ENCODE results near the gene FOXN3. TPM values are rescaled to one million over a fixed set of nuclear protein-coding genes. Genes with fewer than 3 reads are reported as not detected.
"Not testable (repeated sequence)": the region's sequence is repeated elsewhere in the genome, so short reads cannot be mapped to it uniquely, and the experiment has no call there.

Gene FOXN3
- polyA plus RNA-seq, 1 donor (not counting 4 experiments of a cell fraction or from before 2014, with no cell fraction given): 10.2 TPM

- no peaks in the 10 kb centered on the region for H4K20me1 ChIP-seq (ENCODE audit: control insufficient read depth, extremely low read depth, insufficient read depth, low read length)
- dilution Hi-C loops (cut with MboI; ENCODE audit: extremely low pct_ligation_motif_present, low sequenced_read_pairs): no loop called here
- H3K9ac ChIP-seq (ENCODE audit: control insufficient read depth, extremely low read depth, insufficient read depth, low read length): no peak overlapping the region
- TF ChIP-seq EZH2 (IDR thresholded peaks at IDR 0.05; ENCODE audit: low read length): no peak
- TF ChIP-seq CTCF (optimal IDR thresholded peaks at IDR 0.05 in 1 of 3, IDR thresholded peaks at IDR 0.05 in 1 of 3, conservative IDR thresholded peaks at IDR 0.05 in 1 of 3; ENCODE audit: extremely low read depth in 1 of 3, insufficient read depth in 2 of 3, low read length in 3 of 3): no peak
- no peaks in the 10 kb centered on the region for H3K9me3 ChIP-seq (ENCODE audit: control insufficient read depth, low read depth, low read length)
- no peak overlapping the region for H3K4me3 ChIP-seq (ENCODE audit: control insufficient read depth in 2 of 3, extremely low read depth in 1 of 3, insufficient read depth in 2 of 3, low read depth in 1 of 3, low read length in 3 of 3)
- H3K79me2 ChIP-seq (ENCODE audit: control insufficient read depth, insufficient read depth, low read length): no peaks in the 10 kb centered on the region
- FAIRE-seq (no peak), DNase-seq (ENCODE audit: low read depth, low spot score) (no peak)
- no peak overlapping the region for H2AFZ ChIP-seq (ENCODE audit: control insufficient read depth, low read length)
- no peak overlapping the region for H3K4me2 ChIP-seq (ENCODE audit: control insufficient read depth, extremely low read depth, insufficient read depth, low read depth, low read length)
- H3K36me3 ChIP-seq (ENCODE audit: control insufficient read depth in 2 of 2, extremely low read depth in 1 of 2, insufficient read depth in 2 of 2, low read length in 2 of 2): no peaks in the 10 kb centered on the region
- H3K9me1 ChIP-seq (ENCODE audit: control insufficient read depth, extremely low read depth, insufficient read depth, low read length): no peaks in the 10 kb centered on the region
- H3K27ac ChIP-seq (ENCODE audit: control insufficient read depth, insufficient read depth, low read length): no peak overlapping the region
- no peaks in the 10 kb centered on the region for H3K4me1 ChIP-seq (ENCODE audit: control insufficient read depth, extremely low read depth, insufficient read depth, low read length)
- no peaks in the 10 kb centered on the region for H3K27me3 ChIP-seq (ENCODE audit: control insufficient read depth, extremely low read depth, insufficient read depth, low read length)
Observed at GRCh38 chr14:89296281-89296745, 120.7 kb downstream of the FOXN3 start.

GRCh38 chr14:89294872-89295271 lies 122.2 kb downstream of the FOXN3 start:
- DNase-seq (ENCODE audit: low read depth, low spot score) (no peak), FAIRE-seq (no peak)
- no peaks in the 10 kb centered on the region for H3K9me1 ChIP-seq (ENCODE audit: control insufficient read depth, extremely low read depth, insufficient read depth, low read length)
- dilution Hi-C loops (cut with MboI; ENCODE audit: extremely low pct_ligation_motif_present, low sequenced_read_pairs): no loop called here
- no peaks in the 10 kb centered on the region for H3K9me3 ChIP-seq (ENCODE audit: control insufficient read depth, low read depth, low read length)
- no peak overlapping the region for H3K4me2 ChIP-seq (ENCODE audit: control insufficient read depth, extremely low read depth, insufficient read depth, low read depth, low read length)
- TF ChIP-seq EZH2 (IDR thresholded peaks at IDR 0.05; ENCODE audit: low read length) (no peak), CTCF (optimal IDR thresholded peaks at IDR 0.05 in 1 of 3, IDR thresholded peaks at IDR 0.05 in 1 of 3, conservative IDR thresholded peaks at IDR 0.05 in 1 of 3; ENCODE audit: extremely low read depth in 1 of 3, insufficient read depth in 2 of 3, low read length in 3 of 3) (no peak)
- H3K4me1 ChIP-seq (ENCODE audit: control insufficient read depth, extremely low read depth, insufficient read depth, low read length): no peaks in the 10 kb centered on the region
- H3K27ac ChIP-seq (ENCODE audit: control insufficient read depth, insufficient read depth, low read length): no peak overlapping the region
- no peak overlapping the region for H3K9ac ChIP-seq (ENCODE audit: control insufficient read depth, extremely low read depth, insufficient read depth, low read length)
- H3K79me2 ChIP-seq (ENCODE audit: control insufficient read depth, insufficient read depth, low read length): no peaks in the 10 kb centered on the region
- no peak overlapping the region for H3K4me3 ChIP-seq (ENCODE audit: control insufficient read depth in 2 of 3, extremely low read depth in 1 of 3, insufficient read depth in 2 of 3, low read depth in 1 of 3, low read length in 3 of 3)
- H2AFZ ChIP-seq (ENCODE audit: control insufficient read depth, low read length): no peak overlapping the region
- no peaks in the 10 kb centered on the region for H3K27me3 ChIP-seq (ENCODE audit: control insufficient read depth, extremely low read depth, insufficient read depth, low read length)
- no peaks in the 10 kb centered on the region for H3K36me3 ChIP-seq (ENCODE audit: control insufficient read depth in 2 of 2, extremely low read depth in 1 of 2, insufficient read depth in 2 of 2, low read length in 2 of 2)
- H4K20me1 ChIP-seq (ENCODE audit: control insufficient read depth, extremely low read depth, insufficient read depth, low read length): no peaks in the 10 kb centered on the region

GRCh38 chr14:89294469-89294868 lies 122.6 kb downstream of the FOXN3 start:
- H3K4me1 ChIP-seq (ENCODE audit: control insufficient read depth, extremely low read depth, insufficient read depth, low read length); dilution Hi-C loops (cut with MboI; ENCODE audit: extremely low pct_ligation_motif_present, low sequenced_read_pairs); H3K36me3 ChIP-seq (ENCODE audit: control insufficient read depth in 2 of 2, extremely low read depth in 1 of 2, insufficient read depth in 2 of 2, low read length in 2 of 2); H2AFZ ChIP-seq (ENCODE audit: control insufficient read depth, low read length); H3K9me1 ChIP-seq (ENCODE audit: control insufficient read depth, extremely low read depth, insufficient read depth, low read length); H3K4me2 ChIP-seq (ENCODE audit: control insufficient read depth, extremely low read depth, insufficient read depth, low read depth, low read length); H3K9me3 ChIP-seq (ENCODE audit: control insufficient read depth, low read depth, low read length); H4K20me1 ChIP-seq (ENCODE audit: control insufficient read depth, extremely low read depth, insufficient read depth, low read length); H3K27me3 ChIP-seq (ENCODE audit: control insufficient read depth, extremely low read depth, insufficient read depth, low read length); DNase-seq (ENCODE audit: low read depth, low spot score); H3K9ac ChIP-seq (ENCODE audit: control insufficient read depth, extremely low read depth, insufficient read depth, low read length); H3K27ac ChIP-seq (ENCODE audit: control insufficient read depth, insufficient read depth, low read length); H3K4me3 ChIP-seq (ENCODE audit: control insufficient read depth in 2 of 3, extremely low read depth in 1 of 3, insufficient read depth in 2 of 3, low read depth in 1 of 3, low read length in 3 of 3); FAIRE-seq; H3K79me2 ChIP-seq (ENCODE audit: control insufficient read depth, insufficient read depth, low read length): not testable (repeated sequence)
